ENCODE data around the gene AAGAB. TPM values are rescaled to one million over a fixed set of nuclear protein-coding genes. Genes with fewer than 3 reads are reported as not detected.
"Not testable (repeated sequence)": the region's sequence is repeated elsewhere in the genome, so short reads cannot be mapped to it uniquely, and the experiment has no call there.

AAGAB gene, protein sequence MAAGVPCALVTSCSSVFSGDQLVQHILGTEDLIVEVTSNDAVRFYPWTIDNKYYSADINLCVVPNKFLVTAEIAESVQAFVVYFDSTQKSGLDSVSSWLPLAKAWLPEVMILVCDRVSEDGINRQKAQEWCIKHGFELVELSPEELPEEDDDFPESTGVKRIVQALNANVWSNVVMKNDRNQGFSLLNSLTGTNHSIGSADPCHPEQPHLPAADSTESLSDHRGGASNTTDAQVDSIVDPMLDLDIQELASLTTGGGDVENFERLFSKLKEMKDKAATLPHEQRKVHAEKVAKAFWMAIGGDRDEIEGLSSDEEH
- 18.1 TPM for total RNA-seq
- long read RNA-seq, transcript AAGAB-201 (10 exons, 2,841 nt) = major isoform, 41 of 47 reads
- long read RNA-seq, partial matches to known transcripts = 0 of 47 reads
- long read RNA-seq, other reads (novel, unspliced or antisense) = 5 of 47 reads

DNA sequence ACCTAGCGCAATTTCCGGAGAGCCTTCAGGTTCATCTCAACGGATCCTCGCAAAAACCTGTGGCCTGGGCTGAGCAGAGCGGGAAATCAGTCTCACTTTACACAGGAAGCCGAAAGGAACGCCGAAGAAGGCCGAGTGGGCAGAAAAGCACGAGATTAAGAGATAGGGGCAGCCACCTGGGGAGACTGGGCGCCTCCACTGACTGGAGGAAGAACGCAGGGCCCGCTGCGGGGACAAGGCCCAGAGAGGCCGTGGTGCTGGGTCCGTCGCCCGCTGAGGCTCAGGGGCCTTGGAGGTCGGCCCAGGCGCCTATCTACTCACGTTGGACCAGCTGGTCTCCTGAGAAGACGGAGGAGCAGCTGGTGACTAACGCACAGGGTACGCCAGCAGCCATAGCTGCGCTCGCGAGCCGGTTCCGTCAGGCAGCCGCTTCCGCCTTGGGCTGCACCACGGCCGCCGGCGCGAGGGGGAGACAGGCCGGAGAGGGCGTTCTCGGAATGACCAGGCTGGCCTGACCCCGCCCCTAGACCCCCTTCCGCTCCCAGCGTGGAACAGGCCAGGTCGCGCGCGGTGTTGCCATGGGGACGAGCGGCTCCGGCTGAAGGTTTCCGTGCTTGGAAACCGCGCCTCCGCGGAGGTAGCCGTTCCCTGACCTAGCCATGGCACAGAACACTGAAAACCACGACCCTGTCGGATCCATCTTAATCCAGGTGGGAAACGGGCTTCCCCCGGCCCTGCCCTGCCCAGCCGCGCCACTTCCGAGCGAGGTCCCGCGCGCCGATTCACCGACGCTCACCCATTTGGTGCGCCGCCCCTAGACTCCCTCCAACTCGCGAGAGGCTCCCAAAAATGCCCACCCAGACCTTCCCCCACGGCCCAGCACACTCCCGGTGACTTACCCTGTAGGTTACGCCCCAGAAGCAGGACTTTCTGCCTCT lies at the start of gene AAGAB, which contains the start of gene IQCH:
Gene AAGAB, minus strand, starts transcription at position 424 of the 938 bp plus-strand sequence. Its CDS starts 30 bp downstream, at position 394.
Gene IQCH, plus strand, starts transcription at position 549 of the 938 bp plus-strand sequence. Its CDS starts 111 bp downstream, at position 660.
- intact Hi-C loops (cut with DNase I) = loop anchor here (10.0 kb wide), 1 partner anchor 180 kb away; no protein-coding TSS in a partner anchor
- ATAC-seq (ENCODE audit: poor library complexity) (peak; percentile 100), DNase-seq (peak; percentile 99)

DNA sequence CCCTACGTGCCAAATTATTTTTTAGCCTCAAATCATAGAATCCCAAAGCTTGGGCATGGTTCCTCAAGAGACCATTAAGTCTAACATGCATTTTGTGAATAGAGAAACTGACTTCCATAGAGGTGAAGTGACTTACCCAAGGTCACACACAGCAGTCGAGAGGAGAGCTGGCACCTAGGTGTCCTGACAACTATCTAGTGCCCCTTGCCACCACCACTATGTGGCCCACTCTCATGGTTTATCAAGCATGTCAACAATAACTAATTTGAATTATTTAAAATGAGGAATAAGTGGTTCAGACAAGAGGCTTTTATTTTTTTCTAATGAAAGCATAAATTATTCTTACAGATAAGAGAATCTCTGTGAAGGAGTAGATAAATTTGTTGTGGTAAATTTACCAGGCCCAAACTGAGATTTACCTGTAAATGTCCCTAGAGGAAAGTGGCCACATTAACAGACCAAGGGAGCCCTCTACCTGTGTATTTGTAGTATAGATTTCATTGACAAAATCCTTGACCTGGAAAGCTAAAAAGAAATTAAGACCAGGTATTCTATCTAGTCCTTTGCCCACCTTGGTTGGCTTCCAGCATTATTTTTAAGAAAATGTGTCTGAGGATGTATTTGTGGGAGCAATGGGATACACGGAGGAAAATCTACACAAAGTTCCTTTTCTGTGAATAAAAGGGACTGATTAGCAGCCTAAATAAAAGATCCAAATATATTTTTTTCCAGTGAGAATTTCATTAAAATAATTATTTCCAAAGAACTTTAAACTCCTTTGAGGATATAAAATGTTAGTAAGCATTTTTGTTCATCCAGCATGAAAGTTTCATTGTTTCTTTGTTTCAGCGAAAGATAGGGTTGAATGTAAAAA lies 49.3 kb upstream of the AAGAB start:
- DNase-seq (no peak), ATAC-seq (ENCODE audit: poor library complexity) (no peak)
- intact Hi-C loops (cut with DNase I) = loop anchor here (2.0 kb wide), 1 partner anchor 357 kb away; no protein-coding TSS in a partner anchor

DNA sequence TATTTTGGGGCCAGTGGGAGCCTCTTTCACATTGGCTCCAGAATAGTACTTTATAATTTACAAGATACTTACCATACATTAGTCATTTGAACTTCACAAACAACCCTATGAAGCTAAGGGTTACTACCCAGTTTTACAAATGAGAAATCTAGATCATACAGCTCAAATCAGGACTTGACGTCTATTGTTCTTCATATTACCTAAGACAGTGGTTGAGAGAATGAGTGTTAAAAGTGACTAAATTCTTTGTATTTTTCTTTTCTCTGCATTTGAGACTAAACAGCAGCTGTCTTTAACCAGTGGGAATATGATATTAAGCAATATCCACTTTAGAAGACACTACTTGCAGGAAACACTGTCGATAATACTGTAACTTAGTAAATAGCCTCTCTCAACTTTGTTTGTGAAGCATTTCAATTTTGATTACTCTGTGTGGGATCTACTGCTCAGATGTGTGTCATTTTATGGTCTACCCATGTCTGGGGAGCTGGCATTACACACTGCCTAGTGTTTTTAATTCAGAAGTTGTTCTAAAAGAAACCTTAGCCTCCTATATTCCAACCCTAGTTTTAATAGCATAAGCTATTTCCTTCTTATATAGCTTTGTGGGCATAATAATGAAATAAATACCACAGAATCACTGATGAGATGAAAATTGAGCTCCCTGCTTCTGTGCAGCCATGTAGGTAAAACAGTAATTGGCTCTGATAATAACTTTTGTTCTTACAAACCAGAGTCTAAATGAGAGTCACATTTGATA lies 46.0 kb upstream of the AAGAB start:
- DNase-seq = no peak
- ATAC-seq (ENCODE audit: poor library complexity) = no peak
- intact Hi-C loops (cut with DNase I) = no loop called here

DNA sequence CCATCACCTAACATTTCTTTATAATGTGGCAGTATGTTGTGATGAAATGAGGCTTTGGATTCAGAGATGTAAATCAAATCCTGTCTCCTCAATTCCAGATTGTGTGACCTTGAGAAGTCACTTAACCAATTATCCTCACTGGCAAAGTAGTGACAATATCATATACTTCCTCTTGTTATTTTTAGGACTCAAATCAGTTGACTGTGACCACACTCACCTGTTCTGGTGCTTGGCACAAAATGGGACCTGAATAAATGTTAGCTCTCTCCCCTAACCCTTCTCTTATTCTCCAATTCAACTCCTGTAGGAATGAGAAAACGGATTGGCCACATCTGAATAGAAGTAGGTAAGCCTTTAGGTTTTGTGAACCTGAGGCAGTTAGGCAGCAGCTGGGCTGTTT lies 42.2 kb upstream of the AAGAB start:
- DNase-seq (no peak), ATAC-seq (ENCODE audit: poor library complexity) (no peak)
- intact Hi-C loops (cut with DNase I) = no loop called here

DNA sequence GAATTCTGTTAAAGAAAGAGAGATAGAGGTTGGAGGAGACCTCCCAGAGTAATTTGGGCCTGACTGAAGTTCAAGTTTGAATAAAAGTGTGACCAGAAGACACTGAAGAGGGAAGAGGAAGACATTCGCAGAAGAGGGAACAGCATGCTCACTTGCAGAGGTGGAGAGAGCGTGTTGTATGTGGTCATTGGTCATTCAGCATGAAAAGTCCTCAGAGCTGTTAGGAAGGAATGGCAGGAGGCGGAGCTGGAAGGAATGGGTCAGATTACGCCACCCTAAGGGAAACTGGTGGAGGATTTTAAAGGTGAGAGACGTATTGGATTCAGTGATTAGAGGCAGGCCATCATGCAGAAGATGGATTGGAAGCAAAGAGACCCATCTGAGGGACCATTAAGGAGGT lies 41.7 kb upstream of the AAGAB start:
- intact Hi-C loops (cut with DNase I) = no loop called here
- no peak for ATAC-seq (ENCODE audit: poor library complexity)
- DNase-seq = no peak

DNA sequence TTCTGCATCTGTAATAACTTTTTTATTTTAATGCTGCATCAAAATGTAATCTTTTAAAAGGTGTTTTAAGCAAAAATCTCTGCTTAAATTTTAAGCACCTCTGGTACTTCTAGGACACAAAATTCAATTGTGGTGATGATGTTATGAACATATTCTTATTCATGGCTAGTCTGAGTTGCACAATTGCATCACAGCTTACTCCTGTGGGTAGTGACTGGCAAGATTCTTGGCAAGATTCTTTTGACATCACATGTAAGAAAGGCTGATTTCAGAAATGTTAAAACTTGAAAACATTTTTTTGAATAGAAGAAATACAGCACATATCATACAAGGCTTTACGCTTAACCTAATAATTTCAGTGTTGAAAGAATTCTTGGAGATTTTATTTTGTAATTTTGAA lies 35.9 kb upstream of the AAGAB start:
- DNase-seq = no peak
- intact Hi-C loops (cut with DNase I) = no loop called here
- no peak for ATAC-seq (ENCODE audit: poor library complexity)

DNA sequence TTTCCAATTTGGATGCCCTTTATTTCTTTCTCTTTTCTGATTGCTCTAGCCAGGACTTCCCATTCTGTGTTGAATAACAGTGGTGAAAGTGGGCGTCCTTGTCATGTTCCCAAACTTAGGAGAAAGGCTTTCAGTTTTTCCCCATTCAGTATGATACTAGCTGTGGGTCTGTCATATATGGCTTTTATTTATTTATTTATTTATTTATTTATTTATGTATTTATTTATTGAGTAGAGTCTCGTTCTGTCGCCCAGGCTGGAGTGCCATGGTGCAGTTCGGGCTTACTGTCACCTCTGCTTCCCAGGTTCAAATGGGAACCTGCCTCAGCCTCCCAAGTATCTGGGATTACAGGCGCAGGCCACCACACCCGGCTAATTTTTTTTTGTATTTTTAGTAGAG lies 31.9 kb upstream of the AAGAB start:
- ATAC-seq (ENCODE audit: poor library complexity); DNase-seq; intact Hi-C loops (cut with DNase I): not testable (repeated sequence)

DNA sequence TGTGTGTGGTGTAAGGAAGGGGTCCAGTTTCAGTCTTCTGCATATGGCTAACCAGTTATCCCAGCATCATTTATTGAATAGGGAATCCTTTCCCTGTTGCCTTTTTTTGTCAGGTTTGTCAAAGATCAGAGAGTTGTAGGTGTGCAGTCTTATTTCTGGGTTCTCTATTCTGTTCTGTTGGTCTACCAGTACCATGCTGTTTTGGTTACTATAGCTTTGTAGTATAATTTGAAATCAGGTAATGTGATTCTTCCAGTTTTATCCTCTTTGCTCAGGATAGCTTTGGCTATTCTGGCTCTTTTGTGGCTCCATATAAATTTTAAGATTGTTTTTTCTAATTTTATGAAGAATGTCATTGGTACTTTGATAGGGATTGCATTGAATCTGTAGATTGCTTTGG lies 31.2 kb upstream of the AAGAB start:
- intact Hi-C loops (cut with DNase I); ATAC-seq (ENCODE audit: poor library complexity); DNase-seq: not testable (repeated sequence)

DNA sequence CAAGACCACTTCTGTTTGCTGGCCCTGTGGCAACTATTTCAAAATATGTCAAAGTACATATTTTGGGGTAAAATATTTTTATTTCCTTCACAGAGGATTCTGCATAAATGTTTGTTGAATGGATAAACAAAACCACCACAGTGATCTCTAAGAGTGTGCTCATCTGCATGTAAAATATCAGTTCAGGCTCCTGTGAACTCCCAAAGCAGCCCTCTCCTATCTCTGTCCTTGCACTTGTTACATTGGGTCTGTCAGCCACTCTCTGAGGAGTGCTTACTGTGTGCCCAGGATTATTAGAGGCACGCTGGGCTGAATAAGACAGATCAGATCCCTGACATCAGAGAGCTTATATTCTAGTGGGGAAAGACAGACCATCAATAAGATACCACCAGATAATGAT lies 27.3 kb upstream of the AAGAB start:
- ATAC-seq (ENCODE audit: poor library complexity) (no peak), DNase-seq (no peak)
- intact Hi-C loops (cut with DNase I) = no loop called here

DNA sequence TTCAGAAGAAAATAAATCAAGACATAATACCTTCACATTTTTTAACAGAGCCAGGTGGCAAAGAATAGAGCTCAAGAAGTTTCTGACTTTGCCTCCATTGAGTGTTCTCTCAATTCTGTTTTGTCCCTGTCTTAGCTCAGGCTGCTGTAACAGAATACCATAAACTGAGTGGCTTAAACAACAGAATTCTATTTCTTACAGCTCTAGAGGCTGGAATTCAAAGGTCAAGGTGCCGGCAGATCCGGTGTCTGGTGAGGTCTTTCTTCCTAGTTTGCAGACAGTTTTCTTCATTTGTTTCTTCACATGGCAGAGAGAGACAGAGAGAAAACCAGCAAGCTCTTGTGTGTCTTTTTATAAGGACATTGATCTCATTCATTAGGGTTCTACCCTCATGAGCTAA lies 25.8 kb upstream of the AAGAB start:
- intact Hi-C loops (cut with DNase I) = no loop called here
- no peak for DNase-seq
- ATAC-seq (ENCODE audit: poor library complexity) = no peak

DNA sequence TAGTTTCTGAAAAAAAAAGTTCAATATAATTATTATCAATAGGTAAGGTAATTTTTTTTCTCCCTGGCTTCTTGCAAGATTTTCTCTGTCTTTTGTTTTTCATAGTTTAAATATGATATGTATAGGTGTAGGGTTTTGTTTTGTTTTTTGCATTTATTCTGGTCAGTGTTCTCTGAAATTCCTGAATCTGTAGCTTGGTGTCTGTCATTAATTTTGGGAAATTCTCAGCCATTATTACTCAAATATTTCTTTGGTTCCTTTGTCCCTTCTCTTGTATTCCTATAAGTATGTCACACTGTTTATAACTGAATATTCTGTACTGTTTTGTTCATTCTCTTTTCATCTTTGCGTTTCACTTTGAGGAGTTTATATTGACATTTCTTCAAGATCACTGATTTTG lies 22.2 kb upstream of the AAGAB start:
- DNase-seq (no peak), ATAC-seq (ENCODE audit: poor library complexity) (no peak)
- intact Hi-C loops (cut with DNase I) = no loop called here

DNA sequence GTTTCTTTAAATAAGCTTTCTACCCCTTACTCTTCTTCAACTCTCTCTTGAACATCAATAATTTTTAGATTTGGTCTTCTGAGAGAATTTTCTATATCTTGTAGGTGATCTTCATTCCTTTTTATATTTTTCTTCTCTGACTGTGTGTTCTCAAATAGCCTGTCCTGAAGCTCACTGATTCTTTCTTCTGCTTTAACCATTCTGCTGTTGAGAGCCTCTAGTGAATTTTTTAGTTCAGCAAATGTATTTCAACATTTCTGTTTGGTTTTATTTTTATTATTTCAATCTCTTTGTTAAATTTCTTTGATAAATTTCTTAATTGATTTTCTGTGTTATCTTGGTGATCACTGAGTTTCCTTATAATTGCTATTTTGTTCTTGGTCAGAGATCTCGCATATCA lies 19.8 kb upstream of the AAGAB start:
- intact Hi-C loops (cut with DNase I) = no loop called here
- DNase-seq (no peak), ATAC-seq (ENCODE audit: poor library complexity) (no peak)

DNA sequence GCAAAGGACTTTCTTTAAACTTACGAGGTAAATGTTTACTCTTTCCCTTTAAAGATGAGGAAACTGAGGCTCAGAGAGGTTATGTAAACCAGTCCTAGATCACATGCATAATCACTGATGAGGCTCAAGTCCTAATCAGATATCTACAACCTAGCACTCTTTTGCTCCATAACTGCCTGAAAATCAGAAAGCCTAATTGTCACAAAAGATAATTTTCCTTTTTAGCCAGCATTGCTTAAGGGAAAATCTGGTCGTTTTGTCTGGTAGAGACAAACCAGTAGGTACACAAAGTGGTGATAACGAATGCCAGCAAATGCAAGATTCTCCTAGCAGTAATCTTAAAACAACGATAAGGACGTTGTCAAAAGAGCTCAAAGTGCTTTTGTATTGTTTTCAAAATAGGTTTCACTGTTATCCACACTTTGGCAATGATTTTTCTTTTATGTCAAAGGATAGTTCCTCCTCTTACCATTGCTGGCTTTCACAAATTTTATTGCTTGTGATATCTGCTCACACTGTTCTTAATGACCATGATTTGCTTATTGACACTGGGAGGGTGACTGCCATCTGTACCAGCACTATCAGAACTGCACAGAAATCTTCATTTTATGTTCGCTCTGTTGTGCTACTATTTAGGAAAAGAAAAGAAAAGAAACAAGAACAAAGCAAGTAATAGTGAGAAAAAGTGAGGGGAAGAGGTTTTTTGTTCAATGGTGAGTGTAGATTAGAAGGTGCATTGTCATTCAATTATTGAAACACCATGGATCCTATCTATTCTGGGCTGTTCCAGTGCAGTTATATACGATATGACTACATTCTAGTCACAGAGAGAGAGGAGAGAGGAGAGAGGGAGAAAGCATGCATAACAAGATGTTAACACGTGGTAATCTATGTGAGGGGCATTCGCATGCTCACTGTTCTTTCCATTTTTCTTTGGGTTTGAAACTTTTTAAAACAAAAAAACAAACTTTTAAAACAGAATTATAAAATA lies 13.8 kb upstream of the AAGAB start:
- no peak for DNase-seq
- intact Hi-C loops (cut with DNase I) = no loop called here
- no peak for ATAC-seq (ENCODE audit: poor library complexity)

DNA sequence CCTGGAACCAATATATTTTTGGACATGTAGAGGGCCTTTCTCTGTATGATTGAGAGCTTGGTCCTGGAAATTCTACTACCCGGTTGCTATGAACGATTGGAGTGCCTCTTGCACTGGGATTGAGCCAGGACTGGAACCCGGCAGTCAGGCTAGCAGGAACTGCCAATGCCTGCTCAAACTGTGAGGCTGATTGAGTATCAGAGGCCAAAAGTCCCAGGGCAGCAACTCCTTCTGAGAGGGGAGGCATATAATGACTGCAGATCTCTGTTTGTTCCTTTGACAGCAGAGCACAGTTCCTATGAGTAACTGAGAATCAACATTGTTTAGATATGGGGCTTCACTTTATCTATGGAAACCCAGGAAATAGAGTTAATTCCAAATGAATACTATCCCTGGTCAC lies 13.0 kb upstream of the AAGAB start:
- ATAC-seq (ENCODE audit: poor library complexity) (no peak), DNase-seq (no peak)
- intact Hi-C loops (cut with DNase I) = no loop called here

DNA sequence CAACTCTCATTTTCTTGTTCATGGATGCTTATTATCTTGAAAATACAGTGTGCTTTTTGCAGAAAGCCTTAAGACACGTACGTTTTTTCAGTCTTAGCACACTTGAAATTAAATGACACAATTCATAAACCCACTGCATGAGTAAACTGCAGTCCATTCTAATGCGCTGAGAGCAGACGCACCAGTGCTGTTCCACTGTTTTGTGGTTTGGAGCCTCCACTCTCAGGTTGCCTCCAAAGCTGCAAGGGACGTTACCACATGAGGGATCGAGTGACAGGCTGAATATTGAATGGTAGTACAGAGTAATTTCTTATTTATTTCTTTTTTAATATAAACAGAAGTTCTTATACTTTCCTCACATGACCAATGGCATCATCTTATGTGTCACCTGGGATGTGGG lies 12.4 kb upstream of the AAGAB start:
- intact Hi-C loops (cut with DNase I) = no loop called here
- ATAC-seq (ENCODE audit: poor library complexity) (no peak), DNase-seq (no peak)

DNA sequence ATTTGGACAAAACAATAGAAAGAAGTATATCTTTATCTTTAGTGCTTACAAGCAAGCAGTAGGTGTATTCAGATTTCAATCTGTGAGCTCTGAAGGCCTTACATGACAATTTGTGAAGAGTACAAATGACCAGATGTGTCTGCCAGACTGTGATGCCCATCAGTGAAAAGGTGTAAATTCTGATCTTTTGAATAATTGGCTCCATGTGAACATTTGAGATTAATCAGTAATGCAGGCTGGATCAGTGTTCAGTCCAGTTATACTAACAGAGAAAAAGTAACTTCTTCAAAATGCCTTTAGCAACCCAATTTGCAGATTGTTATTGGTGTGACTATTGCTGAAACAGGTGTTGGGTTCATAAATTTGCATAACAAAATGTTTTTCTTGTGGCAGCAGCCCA lies 5.3 kb upstream of the AAGAB start:
- no peak for ATAC-seq (ENCODE audit: poor library complexity)
- no peak for DNase-seq
- intact Hi-C loops (cut with DNase I) = loop anchor here (10.0 kb wide), 1 partner anchor 185 kb away; no protein-coding TSS in a partner anchor

DNA sequence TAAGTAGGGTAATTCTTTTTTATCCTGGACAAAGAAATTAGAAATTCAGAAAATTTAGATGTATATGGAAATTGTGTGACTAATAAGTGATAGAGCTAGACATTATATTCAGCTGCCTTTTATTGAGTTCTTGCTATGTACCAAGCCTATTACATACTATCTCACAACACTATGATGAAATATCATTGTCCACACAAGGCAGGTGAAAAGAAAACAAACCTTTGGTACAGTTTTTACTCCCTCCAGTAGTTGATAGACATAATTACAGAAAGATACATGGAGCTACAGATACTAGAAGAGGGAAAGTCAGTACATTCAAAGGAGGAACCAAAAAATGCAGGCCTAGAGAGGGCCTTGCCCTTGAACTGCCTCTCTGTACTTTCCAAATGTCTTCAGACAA lies 4.9 kb upstream of the AAGAB start:
- ATAC-seq (ENCODE audit: poor library complexity) (no peak), DNase-seq (no peak)
- intact Hi-C loops (cut with DNase I) = loop anchor here (10.0 kb wide), 1 partner anchor 185 kb away; no protein-coding TSS in a partner anchor

Data from Right ventricle myocardium superior (tissue), 1 donor.